Liver (tissue), 9 donors: Measurements from ENCODE around the gene PIPOX. TPM values are rescaled to one million over a fixed set of nuclear protein-coding genes. Genes with fewer than 3 reads are reported as not detected.

Experiments
- DNase-seq: peaks from one replicate; pipeline ENCODE4 v3.0.0-alpha.2; 2017; ENCODE audit warnings: low spot score
- H3K27ac ChIP-seq, 2 donors: one replicate each; pipeline ENCODE4 v1.7.0; 2013; ENCODE audit warnings: inconsistent platforms in 2 of 2, low read length in 2 of 2, control low read depth in 1 of 2, low read depth in 1 of 2, mild to moderate bottlenecking in 1 of 2
- H3K27me3 ChIP-seq, 4 donors: one replicate each; pipeline versions ENCODE4 v1.6.1 to v1.7.0; 2013; ENCODE audit warnings: low read length in 3 of 4, inconsistent platforms in 1 of 4, mild to moderate bottlenecking in 1 of 4, moderate library complexity in 1 of 4; ENCODE audit not compliant: control insufficient read depth in 4 of 4, insufficient read depth in 4 of 4
- H3K36me3 ChIP-seq, 4 donors: one replicate each; pipeline versions ENCODE4 v1.6.1 to v1.7.0; 2013; ENCODE audit warnings: low read length in 3 of 4, mild to moderate bottlenecking in 3 of 4, low read depth in 1 of 4, moderate library complexity in 1 of 4; ENCODE audit not compliant: control insufficient read depth in 4 of 4, insufficient read depth in 3 of 4
- H3K4me1 ChIP-seq, 4 donors: one replicate each; pipeline versions ENCODE4 v1.6.1 to v1.7.0; 2013; ENCODE audit warnings: low read length in 3 of 4, mild to moderate bottlenecking in 3 of 4, moderate library complexity in 1 of 4; ENCODE audit not compliant: control insufficient read depth in 4 of 4, insufficient read depth in 4 of 4
- H3K4me3 ChIP-seq, 3 donors: one replicate each; pipeline versions ENCODE4 v1.6.1 to v1.7.0; 2013; ENCODE audit warnings: low read length in 3 of 3, control low read depth in 1 of 3, low read depth in 1 of 3, mild to moderate bottlenecking in 1 of 3
- H3K9ac ChIP-seq, 2 donors: one replicate each; pipeline ENCODE4 v1.7.0; 2013; ENCODE audit warnings: low read length in 2 of 2, mild to moderate bottlenecking in 2 of 2, moderate library complexity in 2 of 2, control low read depth in 1 of 2, low read depth in 1 of 2
- H3K9me3 ChIP-seq, 4 donors: one replicate each; pipeline versions ENCODE4 v1.6.1 to v1.7.0; 2013; ENCODE audit warnings: low read length in 3 of 4; ENCODE audit not compliant: control insufficient read depth in 4 of 4
- CTCF ChIP-seq: fragments of 150-350 bp; IDR thresholded peaks from 2 replicates; pipeline ENCODE4 v1.5.1; 2017; ENCODE audit warnings: improper control_type of control experiment, low read depth, low read length; ENCODE audit not compliant: missing input control
- EGR1 ChIP-seq, 2 donors: IDR thresholded peaks; 2 replicates each; pipeline ENCODE4 v1.6.1; 2016 to 2018; ENCODE audit warnings: antibody characterized with exemption in 2 of 2, low read depth in 2 of 2
- FOXA1 ChIP-seq: IDR thresholded peaks from 2 replicates; pipeline ENCODE4 v1.6.1; 2016; ENCODE audit warnings: antibody characterized with exemption
- FOXA2 ChIP-seq: IDR thresholded peaks from 2 replicates; pipeline ENCODE4 v1.6.1; 2016; ENCODE audit warnings: antibody characterized with exemption
- GABPA ChIP-seq, 2 donors: IDR thresholded peaks in 1 of 2; conservative IDR thresholded peaks in 1 of 2; 2 replicates each; pipeline ENCODE4 v1.6.1; 2016; ENCODE audit warnings: antibody characterized with exemption in 2 of 2, mild to moderate bottlenecking in 1 of 2, moderate library complexity in 1 of 2
- HNF4A ChIP-seq, 2 donors: conservative IDR thresholded peaks; 2 replicates each; pipeline ENCODE4 v1.6.1; 2016; ENCODE audit warnings: antibody characterized with exemption in 2 of 2, mild to moderate bottlenecking in 2 of 2
- HNF4G ChIP-seq: IDR thresholded peaks from 2 replicates; pipeline ENCODE4 v1.6.1; 2016; ENCODE audit warnings: antibody characterized with exemption
- JUND ChIP-seq, 2 donors: IDR thresholded peaks; 2 replicates each; pipeline ENCODE4 v1.6.1; 2016; ENCODE audit warnings: antibody characterized with exemption in 2 of 2
- NR2F2 ChIP-seq: IDR thresholded peaks from 2 replicates; pipeline ENCODE4 v1.6.1; 2016; ENCODE audit warnings: antibody characterized with exemption
- RAD21 ChIP-seq, 2 donors: IDR thresholded peaks; 2 replicates each; pipeline ENCODE4 v1.6.1; 2016; ENCODE audit warnings: antibody characterized with exemption in 2 of 2, mild to moderate bottlenecking in 2 of 2
- REST ChIP-seq: IDR thresholded peaks from 2 replicates; pipeline ENCODE4 v1.6.1; 2016; ENCODE audit warnings: antibody characterized with exemption, mild to moderate bottlenecking
- RXRA ChIP-seq, 2 donors: IDR thresholded peaks; 2 replicates each; pipeline ENCODE4 v1.6.1; 2017 to 2018; ENCODE audit warnings: antibody characterized with exemption in 2 of 2, mild to moderate bottlenecking in 1 of 2
- SP1 ChIP-seq: IDR thresholded peaks from 2 replicates; pipeline ENCODE4 v1.6.1; 2018; ENCODE audit warnings: antibody characterized with exemption, mild to moderate bottlenecking
- TAF1 ChIP-seq: conservative IDR thresholded peaks from 2 replicates; pipeline ENCODE4 v1.6.1; 2016; ENCODE audit warnings: antibody characterized with exemption, mild to moderate bottlenecking
- YY1 ChIP-seq: IDR thresholded peaks from 2 replicates; pipeline ENCODE4 v1.6.1; 2016; ENCODE audit warnings: antibody characterized with exemption, mild to moderate bottlenecking
- ZBTB33 ChIP-seq: IDR thresholded peaks from 2 replicates; pipeline ENCODE4 v1.6.1; 2016; ENCODE audit warnings: antibody characterized with exemption
- WGBS: extraction: QIAGEN DNeasy Blood & Tissue Kit; methylation state at CpG from one replicate; pipeline ENCODE4 v1.1.7; 2013; 5-methylcytosine and 5-hydroxymethylcytosine counted together
- polyA plus RNA-seq, 2 donors: library from polyadenylated mRNA; stranded (reverse) in 1 of 2; unstranded in 1 of 2; fragments of 200-250 nt in 1 of 2; fragments of >200 nt in 1 of 2; fragmentation: Nextera tagmentation in 1 of 2; extraction: Ambion mirVana in 1 of 2; gene quantifications; one replicate each; pipeline versions ENCODE4 v1.2.1 to v1.2.3, GENCODE V29; 2013 to 2015
- total RNA-seq, 2 donors: library from RNA; depleted of rRNA; stranded (reverse); fragments of >200 nt; gene quantifications; one replicate each; pipeline ENCODE4 v1.2.3, GENCODE V29; 2014
- TF ChIP-seq, protein P1 (sequence below): IDR thresholded peaks from 2 replicates; pipeline ENCODE4 v1.6.1; 2016; ENCODE audit warnings: antibody characterized with exemption
- TF ChIP-seq, protein P2 (sequence below): IDR thresholded peaks from 2 replicates; pipeline ENCODE4 v1.6.1; 2016; ENCODE audit warnings: antibody characterized with exemption
- donor health status: healthy.
- donor health status: healthy.
- donor health status: healthy.
- donor health status: healthy.
- donor health status: healthy.

The PIPOX gene
- total and polyA plus RNA-seq, 4 donors: 19.3 to 227 (median 158) TPM

GRCh38 chr17:29002811-29003210 lies 40.1 kb upstream of the PIPOX start:
- H3K27ac ChIP-seq: no peak overlapping the region
- peaks cover 0 to 3% (median 2%) of the 10 kb centered on the region in 4 donors for H3K4me1 ChIP-seq
- TF ChIP-seq FOXA1 (no peak), CTCF (no peak), GABPA (IDR thresholded peaks at IDR 0.05 in 1 of 2, conservative IDR thresholded peaks at IDR 0.05 in 1 of 2) (no peak), REST (no peak), HNF4G (no peak), NR2F2 (no peak), ZBTB33 (no peak), YY1 (no peak), JUND (IDR thresholded peaks at IDR 0.05) (no peak), RAD21 (IDR thresholded peaks at IDR 0.05) (no peak)
- TF ChIP-seq, protein P1, sequence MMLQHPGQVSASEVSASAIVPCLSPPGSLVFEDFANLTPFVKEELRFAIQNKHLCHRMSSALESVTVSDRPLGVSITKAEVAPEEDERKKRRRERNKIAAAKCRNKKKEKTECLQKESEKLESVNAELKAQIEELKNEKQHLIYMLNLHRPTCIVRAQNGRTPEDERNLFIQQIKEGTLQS: no peak
- TF ChIP-seq, protein P2, sequence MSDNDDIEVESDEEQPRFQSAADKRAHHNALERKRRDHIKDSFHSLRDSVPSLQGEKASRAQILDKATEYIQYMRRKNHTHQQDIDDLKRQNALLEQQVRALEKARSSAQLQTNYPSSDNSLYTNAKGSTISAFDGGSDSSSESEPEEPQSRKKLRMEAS: no peak
- H3K36me3 ChIP-seq: no peaks in the 10 kb centered on the region
- H3K9ac ChIP-seq: no peak overlapping the region
- DNase-seq: no peak
- H3K27me3 ChIP-seq: peaks cover 0 to 8% (median 4%) of the 10 kb centered on the region in 4 donors
- no peak overlapping the region for H3K4me3 ChIP-seq
- 65% methylated on average over 4 of the region's 4 CpGs for WGBS
- H3K9me3 ChIP-seq: no peaks in the 10 kb centered on the region

- Histone ChIP-seq H3K4me3 (no peak overlapping the region), H3K9me3 (no peaks in the 10 kb centered on the region), H3K4me1 (peaks cover 0 to 4% (median 3%) of the 10 kb centered on the region in 4 donors), H3K27ac (no peak overlapping the region), H3K9ac (no peak overlapping the region), H3K27me3 (peaks cover 0 to 8% (median 4%) of the 10 kb centered on the region in 4 donors), H3K36me3 (no peaks in the 10 kb centered on the region)
- WGBS: 74% methylated on average over 12 of the region's 12 CpGs
- no peak for DNase-seq
- TF ChIP-seq, protein P2: no peak
- TF ChIP-seq RAD21 (IDR thresholded peaks at IDR 0.05) (no peak), NR2F2 (no peak), HNF4G (no peak), JUND (IDR thresholded peaks at IDR 0.05) (no peak), SP1 (no peak), FOXA2 (no peak), ZBTB33 (no peak), EGR1 (IDR thresholded peaks at IDR 0.05; ENCODE audit: low read depth in 2 of 2) (no peak), CTCF (no peak), GABPA (IDR thresholded peaks at IDR 0.05 in 1 of 2, conservative IDR thresholded peaks at IDR 0.05 in 1 of 2) (no peak), RXRA (IDR thresholded peaks at IDR 0.05) (no peak), FOXA1 (no peak), TAF1 (no peak), HNF4A (conservative IDR thresholded peaks at IDR 0.05) (no peak)
- TF ChIP-seq, protein P1: no peak
Measured at GRCh38 chr17:29003289-29003688, 39.7 kb upstream of the PIPOX start.
